Adrenal gland (tissue), 12 donors: ENCODE results near the gene TAF4. TPM values are rescaled to one million over a fixed set of nuclear protein-coding genes. Genes with fewer than 3 reads are reported as not detected.
A peak's percentile ranks its signal among the peaks of the same experiment; 100 is the strongest.

Source experiments
- DNase-seq, 7 donors: peaks; one replicate each; pipeline ENCODE4 v3.0.0-alpha.2; 2019 to 2020
- H3K27ac ChIP-seq, 5 donors: fragments of 200-600 bp; sonication (generic) in 4 of 5; 1 replicate in 3 of 5; 2 replicates in 2 of 5; pipeline versions ENCODE4 v1.5.1 to v1.8.0; 2016 to 2020; ENCODE audit warnings: mild to moderate bottlenecking in 1 of 5
- H3K27me3 ChIP-seq: fragments of 200-600 bp; 2 replicates; pipeline ENCODE4 v1.8.0; 2021
- H3K36me3 ChIP-seq, 2 donors: fragments of 200-600 bp; replicated peaks in 1 of 2; 1 replicate in 1 of 2; 2 replicates in 1 of 2; pipeline versions ENCODE4 v1.5.1 to v1.8.0; 2018 to 2022
- H3K4me1 ChIP-seq, 2 donors: fragments of 200-600 bp; replicated peaks in 1 of 2; 1 replicate in 1 of 2; 2 replicates in 1 of 2; pipeline versions ENCODE4 v1.5.1 to v1.8.0; 2018 to 2021
- H3K4me3 ChIP-seq, 4 donors: fragments of 200-600 bp; sonication (generic) in 3 of 4; one replicate each; pipeline ENCODE4 v1.5.1; 2016 to 2018
- H3K9me3 ChIP-seq, 3 donors: fragments of 200-600 bp; sonication (generic) in 1 of 3; replicated peaks in 1 of 3; 1 replicate in 2 of 3; 2 replicates in 1 of 3; pipeline versions ENCODE4 v1.5.1 to v1.8.0; 2016 to 2021
- POLR2A ChIP-seq, 2 donors: fragments of 450-650 bp; IDR thresholded peaks; one replicate each; pipeline ENCODE4 v1.6.1; 2017; ENCODE audit warnings: antibody characterized with exemption in 2 of 2, mild to moderate bottlenecking in 2 of 2, moderate library complexity in 1 of 2
- WGBS, 4 donors: extraction: QIAGEN DNeasy Blood & Tissue Kit in 2 of 4; methylation state at CpG; one replicate each; pipeline versions ENCODE4 v1.1.5 to v1.1.7; 2013 to 2017; 5-methylcytosine and 5-hydroxymethylcytosine counted together
- intact Hi-C, 2 donors: fragments of 100-400 bp; cut with DNase I; formaldehyde crosslinking; loops; one replicate each; pipeline versions ENCODE4 v1.14.1 to v1.15.0; 2022 to 2023
- polyA plus RNA-seq, 3 donors: library from polyadenylated mRNA; stranded (reverse); fragments of 200-250 nt in 2 of 3; fragments of 350-450 nt in 1 of 3; fragmentation: Illumina TruSeq in 1 of 3; extraction: RNeasy Lipid Tissue Mini Kit (QIAGEN cat#74804) in 1 of 3; gene quantifications; one replicate each; pipeline ENCODE4 v1.2.3, GENCODE V29; 2013 to 2014
- total RNA-seq, 9 donors: library from RNA; depleted of rRNA in 4 of 9; stranded (reverse); fragments of >200 nt in 4 of 9; fragments of 120-200 nt in 1 of 9; fragmentation: NEBNext Ultra II Directional in 1 of 9; extraction: Animal tissue kit (Norgen Biotek cat#: 25700) in 1 of 9; gene quantifications; one replicate each; pipeline versions ENCODE4 v1.1.0 to v1.2.4, GENCODE V29; 2013 to 2023
- TF ChIP-seq, protein P1 (sequence below), 6 experiments: fragments of 450-650 bp in 4 of 6; fragments of 200-600 bp in 2 of 6; sonication (generic) in 1 of 6; IDR thresholded peaks; 1 replicate in 5 of 6; 2 replicates in 1 of 6; pipeline versions ENCODE4 v1.5.1 to v1.8.0; 2016 to 2021; ENCODE audit warnings: antibody characterized with exemption in 6 of 6, mild to moderate bottlenecking in 2 of 6, moderate library complexity in 1 of 6
- donor health status: healthy with polysubstance abuse.
- donor health status: Bipolar disorder and iron deficiency.
- donor health status: DM: yes; HTN: yes; CAD: no.
- donor health status: DM: no; HTN: no; CAD: no.
- donor health status: DM: no; HTN: no; CAD: no.
- donor health status: DM: yes; HTN: yes; CAD: no.

Gene TAF4
- total and polyA plus RNA-seq, 12 donors = 5.2 to 30.9 (median 14.8) TPM

DNA sequence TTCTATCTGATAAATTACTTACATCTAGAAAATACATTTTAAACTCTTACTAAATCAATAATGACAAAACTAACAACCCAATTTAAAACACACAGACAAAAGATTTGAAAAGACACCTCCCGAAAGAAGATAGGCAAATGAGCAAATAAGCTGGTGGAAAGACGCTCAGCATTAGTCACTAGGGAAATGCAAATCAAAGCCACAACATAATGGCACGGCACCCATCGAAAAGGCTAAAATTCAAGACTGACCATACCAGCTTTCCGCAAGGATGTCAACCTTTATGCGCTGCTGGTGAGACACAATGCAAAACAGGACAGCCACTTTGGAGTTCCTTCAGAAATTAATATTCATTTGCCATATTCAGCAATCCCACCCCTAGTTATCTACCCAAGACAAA, 25.9 kb downstream of the TAF4 start:
- TF ChIP-seq, protein P1, sequence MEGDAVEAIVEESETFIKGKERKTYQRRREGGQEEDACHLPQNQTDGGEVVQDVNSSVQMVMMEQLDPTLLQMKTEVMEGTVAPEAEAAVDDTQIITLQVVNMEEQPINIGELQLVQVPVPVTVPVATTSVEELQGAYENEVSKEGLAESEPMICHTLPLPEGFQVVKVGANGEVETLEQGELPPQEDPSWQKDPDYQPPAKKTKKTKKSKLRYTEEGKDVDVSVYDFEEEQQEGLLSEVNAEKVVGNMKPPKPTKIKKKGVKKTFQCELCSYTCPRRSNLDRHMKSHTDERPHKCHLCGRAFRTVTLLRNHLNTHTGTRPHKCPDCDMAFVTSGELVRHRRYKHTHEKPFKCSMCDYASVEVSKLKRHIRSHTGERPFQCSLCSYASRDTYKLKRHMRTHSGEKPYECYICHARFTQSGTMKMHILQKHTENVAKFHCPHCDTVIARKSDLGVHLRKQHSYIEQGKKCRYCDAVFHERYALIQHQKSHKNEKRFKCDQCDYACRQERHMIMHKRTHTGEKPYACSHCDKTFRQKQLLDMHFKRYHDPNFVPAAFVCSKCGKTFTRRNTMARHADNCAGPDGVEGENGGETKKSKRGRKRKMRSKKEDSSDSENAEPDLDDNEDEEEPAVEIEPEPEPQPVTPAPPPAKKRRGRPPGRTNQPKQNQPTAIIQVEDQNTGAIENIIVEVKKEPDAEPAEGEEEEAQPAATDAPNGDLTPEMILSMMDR (IDR thresholded peaks at IDR 0.05) = no peak
- TF ChIP-seq POLR2A (IDR thresholded peaks at IDR 0.05) = no peak
- H3K4me3 ChIP-seq = no peak overlapping the region
- H3K9me3 ChIP-seq = no peaks in the 10 kb centered on the region
- DNase-seq = no peak
- H3K27ac ChIP-seq = no peak overlapping the region
- WGBS, 4 donors = 93 to 95% (median 94%) methylated on average over 6 of the region's 6 CpGs
- no peaks in the 10 kb centered on the region for H3K27me3 ChIP-seq
- intact Hi-C loops = no loop called here
- H3K4me1 ChIP-seq = peaks cover 19 to 29% of the 10 kb centered on the region in 2 donors
- no peaks in the 10 kb centered on the region for H3K36me3 ChIP-seq

DNA sequence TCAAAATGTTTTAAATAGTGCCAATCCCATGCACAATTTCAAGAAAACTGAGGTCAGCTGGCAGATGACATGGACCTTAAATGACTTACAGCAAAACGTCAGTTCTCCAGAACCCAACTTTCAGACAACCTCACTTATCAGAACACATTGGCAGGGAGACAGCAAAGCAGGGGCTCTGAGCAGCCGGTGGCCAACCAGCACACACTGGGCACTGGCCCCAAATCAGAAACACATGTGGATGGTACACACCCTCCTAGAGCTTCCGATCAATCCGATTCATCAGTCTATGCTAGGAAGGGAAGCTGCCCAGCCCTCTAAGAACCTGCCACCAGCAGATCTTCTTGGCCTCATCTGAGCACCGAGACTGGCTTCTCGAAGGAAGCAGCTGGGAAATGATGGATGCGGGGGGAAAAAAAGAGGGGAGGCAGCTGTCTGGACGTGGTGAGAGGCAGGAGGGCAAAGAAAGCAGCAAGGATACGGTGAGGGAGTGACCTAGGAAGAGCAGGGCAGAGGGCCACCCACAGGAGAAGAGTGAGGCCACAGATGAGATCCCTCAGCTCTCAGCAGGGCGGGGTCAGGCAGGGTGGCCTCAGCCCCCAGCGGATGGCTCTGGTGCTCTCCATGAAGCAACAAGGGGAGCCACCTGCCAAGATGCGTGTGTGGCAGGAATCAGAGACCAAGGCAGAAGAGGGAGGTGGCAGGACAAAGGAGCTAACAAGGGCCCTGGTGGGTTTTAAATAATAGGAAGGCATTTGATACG, 32.9 kb downstream of the TAF4 start:
- TF ChIP-seq, protein P1 (IDR thresholded peaks at IDR 0.05) = no peak
- no peak for TF ChIP-seq POLR2A (IDR thresholded peaks at IDR 0.05)
- H3K4me1 ChIP-seq = peaks cover 0 to 3% of the 10 kb centered on the region in 2 donors
- no peaks in the 10 kb centered on the region for H3K36me3 ChIP-seq
- no peaks in the 10 kb centered on the region for H3K27me3 ChIP-seq
- intact Hi-C loops = no loop called here
- peak in 1 of 7 donors; percentile 61 for DNase-seq
- H3K4me3 ChIP-seq = no peak overlapping the region
- 72 to 81% (median 75%) methylated on average over 12 to 13 of the region's 13 CpGs for WGBS, 4 donors
- H3K9me3 ChIP-seq = no peaks in the 10 kb centered on the region
- no peak overlapping the region for H3K27ac ChIP-seq

DNA sequence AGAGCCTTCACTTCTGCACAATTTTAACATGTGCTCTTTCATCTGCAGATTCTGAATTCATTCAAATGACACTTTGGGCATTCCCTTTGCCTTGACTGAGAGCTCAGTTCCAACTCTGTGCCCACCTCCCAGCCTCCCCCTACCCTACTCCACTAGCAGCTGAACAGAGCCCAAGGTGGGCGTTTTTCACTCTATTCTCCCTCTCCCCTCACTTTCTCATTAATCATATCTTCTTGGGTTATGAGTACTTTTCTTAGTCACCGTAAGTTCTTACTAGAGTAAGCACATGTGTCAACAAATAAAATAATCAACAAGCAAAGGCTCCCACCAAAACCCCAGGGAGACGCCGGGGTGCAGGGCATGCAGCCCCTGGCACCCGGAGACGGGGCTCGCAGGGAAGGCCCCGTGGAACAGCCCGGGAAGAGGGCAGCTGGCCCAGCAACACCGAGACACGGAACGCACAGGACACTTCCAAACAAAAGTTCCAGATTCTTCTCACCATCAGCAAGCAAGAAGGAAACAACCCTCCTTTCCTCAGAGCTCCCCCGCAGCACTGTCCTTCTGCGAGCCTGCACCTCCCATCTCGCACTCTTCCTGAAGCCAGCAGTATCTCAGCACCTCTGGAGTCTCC, 34.1 kb downstream of the TAF4 start:
- Histone ChIP-seq H3K36me3 (no peaks in the 10 kb centered on the region), H3K4me1 (peaks cover 0 to 13% of the 10 kb centered on the region in 2 donors), H3K27me3 (no peaks in the 10 kb centered on the region), H3K4me3 (no peak overlapping the region), H3K9me3 (no peaks in the 10 kb centered on the region), H3K27ac (no peak overlapping the region)
- DNase-seq = no peak
- TF ChIP-seq, protein P1 (IDR thresholded peaks at IDR 0.05) = no peak
- WGBS, 4 donors = 93 to 97% (median 95%) methylated on average over 13 to 15 of the region's 15 CpGs
- intact Hi-C loops = no loop called here

DNA sequence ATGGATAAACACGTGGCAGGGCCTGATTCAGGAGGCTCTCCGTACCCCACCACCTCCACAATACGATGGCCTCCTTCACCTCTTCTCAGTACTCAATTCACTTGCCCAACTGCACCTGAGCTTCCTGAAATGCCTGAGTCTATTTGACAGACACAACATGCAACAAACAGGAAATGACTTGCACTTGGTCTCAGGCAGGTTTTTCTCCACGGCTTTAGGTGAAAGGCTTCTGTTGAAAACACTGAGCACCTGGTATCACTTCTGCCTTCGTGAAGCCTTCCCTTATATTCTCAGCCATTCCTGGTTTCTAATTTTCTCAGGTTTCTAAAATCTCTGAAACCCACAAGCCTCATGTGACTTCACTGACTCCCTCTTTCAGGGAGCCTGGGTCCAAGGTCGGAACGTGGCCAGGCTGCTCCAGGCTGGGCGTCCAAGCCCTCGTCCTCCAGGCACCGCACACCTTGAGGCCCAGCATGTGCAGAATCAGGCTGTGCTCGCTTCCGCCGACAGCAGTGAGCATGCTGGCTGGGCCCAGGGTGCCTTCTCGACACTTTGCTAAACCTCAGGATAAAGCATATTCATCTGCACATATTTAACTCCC, 34.7 kb downstream of the TAF4 start:
- H3K4me1 ChIP-seq = peaks cover 4 to 19% of the 10 kb centered on the region in 2 donors
- 65 to 76% (median 72%) methylated on average over 11 to 14 of the region's 14 CpGs for WGBS, 4 donors
- intact Hi-C loops = no loop called here
- no peak overlapping the region for H3K27ac ChIP-seq
- TF ChIP-seq, protein P1 (IDR thresholded peaks at IDR 0.05) = no peak
- TF ChIP-seq POLR2A (IDR thresholded peaks at IDR 0.05) = no peak
- no peak overlapping the region for H3K4me3 ChIP-seq
- H3K36me3 ChIP-seq = no peaks in the 10 kb centered on the region
- H3K9me3 ChIP-seq = no peaks in the 10 kb centered on the region
- DNase-seq = no peak
- no peaks in the 10 kb centered on the region for H3K27me3 ChIP-seq
